Activated T-cell treated with anti-CD3 and anti-CD28 coated beads for 1 hour (primary cell): ENCODE data around the gene RUBCNL.

Experiments
- DNase-seq: peaks from one replicate; pipeline ENCODE4 v3.0.0-alpha.2; 2020; ENCODE audit warnings: low read depth

The RUBCNL gene

GRCh38 chr13:46340631-46341111 is 46.4 kb downstream of the RUBCNL start:
- DNase-seq = no peak

- no peak for DNase-seq
These were observed 47.0 kb downstream of the RUBCNL start for GRCh38 chr13:46340011-46340410.

GRCh38 chr13:46339035-46339666 is 47.9 kb downstream of the RUBCNL start:
- DNase-seq = no peak

GRCh38 chr13:46337700-46338099 is 49.4 kb downstream of the RUBCNL start:
- DNase-seq = no peak

- DNase-seq = no peak
These were observed 52.8 kb downstream of the RUBCNL start for GRCh38 chr13:46334035-46334822.

GRCh38 chr13:46332772-46333171 is 54.3 kb downstream of the RUBCNL start:
- no peak for DNase-seq

GRCh38 chr13:46329624-46330023 is 57.4 kb downstream of the RUBCNL start:
- DNase-seq = no peak

GRCh38 chr13:46327246-46327645 is 59.8 kb downstream of the RUBCNL start:
- DNase-seq = no peak

GRCh38 chr13:46324976-46325375 is 62.1 kb downstream of the RUBCNL start:
- DNase-seq = no peak

- peak; percentile 59 for DNase-seq
These were observed 65.4 kb downstream of the RUBCNL start for GRCh38 chr13:46321494-46322225.

GRCh38 chr13:46320821-46321220 is 66.2 kb downstream of the RUBCNL start:
- no peak for DNase-seq

GRCh38 chr13:46320406-46320805 is 66.6 kb downstream of the RUBCNL start:
- DNase-seq = no peak

- DNase-seq = no peak
These were observed 68.1 kb downstream of the RUBCNL start for GRCh38 chr13:46318986-46319385.

GRCh38 chr13:46317120-46317519 is 69.9 kb downstream of the RUBCNL start:
- no peak for DNase-seq

- no peak for DNase-seq
These were observed 71.5 kb downstream of the RUBCNL start for GRCh38 chr13:46315491-46316075.

GRCh38 chr13:46315036-46315435 is 72.0 kb downstream of the RUBCNL start:
- no peak for DNase-seq

- no peak for DNase-seq
These were observed 72.5 kb downstream of the RUBCNL start for GRCh38 chr13:46314587-46314986.

- no peak for DNase-seq
These were observed 73.4 kb downstream of the RUBCNL start for GRCh38 chr13:46313432-46314257.

- no peak for DNase-seq
These were observed 74.0 kb downstream of the RUBCNL start for GRCh38 chr13:46313024-46313423.

- no peak for DNase-seq
These were observed 75.8 kb downstream of the RUBCNL start for GRCh38 chr13:46311217-46311616.

GRCh38 chr13:46310066-46310465 is 77.0 kb downstream of the RUBCNL start:
- no peak for DNase-seq

GRCh38 chr13:46307554-46307953 is 79.5 kb downstream of the RUBCNL start:
- no peak for DNase-seq
